Astrocyte (in vitro differentiated cells and primary cell): ENCODE results near the gene RP2.

Source experiments
- CTCF ChIP-seq: IDR thresholded peaks from 2 replicates; pipeline ENCODE4 v1.5.1; 2011; ENCODE audit warnings: low read depth, mild to moderate bottlenecking, inconsistent platforms, low read length, moderate library complexity; ENCODE audit not compliant: insufficient read depth
- EZH2 ChIP-seq: IDR thresholded peaks from 2 replicates; pipeline ENCODE4 v1.6.1; 2012; ENCODE audit warnings: mild to moderate bottlenecking, low read length, inconsistent platforms; ENCODE audit not compliant: insufficient read depth

- TF ChIP-seq EZH2 (no peak), CTCF (no peak)
These were observed 19.6 kb downstream of the RP2 start for GRCh38 chrX:46856483-46856882.
